ENCODE results near the gene TMEM225B.

DNA sequence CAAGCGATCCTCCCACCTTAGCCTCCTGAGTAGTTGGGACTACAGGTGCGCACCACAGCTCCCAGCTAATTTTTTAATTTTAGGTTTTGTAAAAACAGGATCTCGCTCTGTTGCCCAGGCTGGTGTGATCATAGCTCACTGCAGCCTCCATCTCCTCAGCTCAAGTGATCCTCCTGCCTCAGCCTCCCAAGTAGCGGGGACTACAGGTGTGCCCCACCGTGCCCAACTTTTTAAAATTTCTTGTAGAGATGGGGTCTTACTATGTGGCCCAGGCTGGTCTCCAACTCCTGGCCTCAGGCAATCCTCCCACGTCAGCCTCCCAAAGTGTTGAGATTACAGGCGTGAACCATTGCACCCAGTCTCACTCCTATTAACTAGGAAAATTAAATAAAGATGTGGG, 7.5 kb downstream of the TMEM225B start:
- TF ChIP-seq, protein P1, sequence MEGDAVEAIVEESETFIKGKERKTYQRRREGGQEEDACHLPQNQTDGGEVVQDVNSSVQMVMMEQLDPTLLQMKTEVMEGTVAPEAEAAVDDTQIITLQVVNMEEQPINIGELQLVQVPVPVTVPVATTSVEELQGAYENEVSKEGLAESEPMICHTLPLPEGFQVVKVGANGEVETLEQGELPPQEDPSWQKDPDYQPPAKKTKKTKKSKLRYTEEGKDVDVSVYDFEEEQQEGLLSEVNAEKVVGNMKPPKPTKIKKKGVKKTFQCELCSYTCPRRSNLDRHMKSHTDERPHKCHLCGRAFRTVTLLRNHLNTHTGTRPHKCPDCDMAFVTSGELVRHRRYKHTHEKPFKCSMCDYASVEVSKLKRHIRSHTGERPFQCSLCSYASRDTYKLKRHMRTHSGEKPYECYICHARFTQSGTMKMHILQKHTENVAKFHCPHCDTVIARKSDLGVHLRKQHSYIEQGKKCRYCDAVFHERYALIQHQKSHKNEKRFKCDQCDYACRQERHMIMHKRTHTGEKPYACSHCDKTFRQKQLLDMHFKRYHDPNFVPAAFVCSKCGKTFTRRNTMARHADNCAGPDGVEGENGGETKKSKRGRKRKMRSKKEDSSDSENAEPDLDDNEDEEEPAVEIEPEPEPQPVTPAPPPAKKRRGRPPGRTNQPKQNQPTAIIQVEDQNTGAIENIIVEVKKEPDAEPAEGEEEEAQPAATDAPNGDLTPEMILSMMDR (IDR thresholded peaks at IDR 0.05; ENCODE audit: low read length): no peak
- TF ChIP-seq EZH2 (IDR thresholded peaks at IDR 0.05; ENCODE audit: borderline replicate concordance, low read length): no peak

All from OCI-LY1 (cell line).